B cell (primary cell): ENCODE measurements around the gene ADAP1. TPM values are rescaled to one million over a fixed set of nuclear protein-coding genes. Genes with fewer than 3 reads are reported as not detected.

ENCODE experiments used
- ATAC-seq: fragments of 200-7000 bp; cut with Tn5 transposase; one replicate; pipeline ENCODE4 v1.10.0; 2021; ENCODE audit warnings: low read depth, mild to moderate bottlenecking, moderate number of reproducible peaks, moderate library complexity
- CTCF ChIA-PET: fragments of 350-600 bp; sonication (Branson Sonifier 250); formaldehyde crosslinking; loops from one replicate; lab custom pipeline; 2021; ENCODE audit warnings: antibody characterized with exemption, inconsistent platforms; lab: Charles Lee
- POLR2A ChIA-PET: fragments of 350-600 bp; sonication (Branson Sonifier 250); formaldehyde crosslinking; loops from one replicate; lab custom pipeline; 2021; ENCODE audit warnings: antibody characterized with exemption; lab: Charles Lee
- DNase-seq: peaks from one replicate; pipeline ENCODE4 v3.0.0; 2013
- H2AFZ ChIP-seq: 2 replicates; pipeline ENCODE4 v1.6.1; 2012; ENCODE audit warnings: mild to moderate bottlenecking, low read depth, low read length; ENCODE audit not compliant: insufficient read depth, poor library complexity, severe bottlenecking
- H3K27ac ChIP-seq, 2 donors: 1 replicate in 1 of 2; 2 replicates in 1 of 2; pipeline ENCODE4 v1.5.1; 2012 to 2013; ENCODE audit warnings: low read length in 2 of 2, mild to moderate bottlenecking in 2 of 2, moderate library complexity in 1 of 2
- H3K27me3 ChIP-seq, 4 experiments: fragments of 200-600 bp in 1 of 4; sonication (generic) in 1 of 4; replicated peaks in 1 of 4; 1 replicate in 2 of 4; 2 replicates in 2 of 4; pipeline versions ENCODE4 v1.6.1 to v1.7.0; 2013 to 2016; ENCODE audit warnings: low read length in 3 of 4, mild to moderate bottlenecking in 2 of 4, mixed read lengths in 1 of 4, moderate library complexity in 1 of 4; ENCODE audit not compliant: insufficient read depth in 4 of 4, control insufficient read depth in 3 of 4; ENCODE audit errors: control extremely low read depth in 1 of 4
- H3K36me3 ChIP-seq, 2 experiments: replicated peaks in 1 of 2; 1 replicate in 1 of 2; 2 replicates in 1 of 2; pipeline versions ENCODE4 v1.6.1 to v1.7.1; 2013; ENCODE audit warnings: low read length in 1 of 2; ENCODE audit not compliant: insufficient read depth in 2 of 2, control insufficient read depth in 1 of 2; ENCODE audit errors: control extremely low read depth in 1 of 2, extremely low read depth in 1 of 2
- H3K4me1 ChIP-seq, 2 donors: fragments of 200-600 bp in 1 of 2; sonication (generic) in 1 of 2; 1 replicate in 1 of 2; 2 replicates in 1 of 2; pipeline versions ENCODE4 v1.5.1 to v1.6.1; 2013 to 2017; ENCODE audit warnings: low read length in 2 of 2; ENCODE audit not compliant: control insufficient read depth in 2 of 2, insufficient read depth in 2 of 2
- H3K4me2 ChIP-seq: replicated peaks from 2 replicates; pipeline ENCODE3; 2012; ENCODE audit warnings: mild to moderate bottlenecking, low read depth, low read length; ENCODE audit not compliant: poor library complexity, severe bottlenecking
- H3K4me3 ChIP-seq, 5 experiments: fragments of 200-600 bp in 1 of 5; sonication (generic) in 1 of 5; 1 replicate in 3 of 5; 2 replicates in 2 of 5; pipeline versions ENCODE4 v1.5.1 to v1.7.0; 2011 to 2016; ENCODE audit warnings: low read length in 4 of 5, mild to moderate bottlenecking in 4 of 5, low read depth in 2 of 5, control low read depth in 1 of 5, moderate library complexity in 1 of 5; ENCODE audit not compliant: insufficient read depth in 1 of 5; ENCODE audit errors: control extremely low read depth in 1 of 5, extremely low read depth in 1 of 5
- H3K79me2 ChIP-seq: fragments of 200-600 bp; sonication (generic); one replicate; pipeline ENCODE4 v1.6.0; 2016; ENCODE audit warnings: low read length; ENCODE audit not compliant: control insufficient read depth, insufficient read depth
- H3K9ac ChIP-seq: fragments of 200-600 bp; sonication (generic); 2 replicates; pipeline ENCODE4 v1.6.1; 2017; ENCODE audit warnings: mild to moderate bottlenecking, low read length, moderate library complexity
- H3K9me3 ChIP-seq, 3 donors: one replicate each; pipeline versions ENCODE4 v1.6.1 to v1.7.1; 2013; ENCODE audit warnings: low read length in 2 of 3; ENCODE audit not compliant: control insufficient read depth in 2 of 3, insufficient read depth in 1 of 3; ENCODE audit errors: control extremely low read depth in 1 of 3
- H4K20me1 ChIP-seq: 2 replicates; pipeline ENCODE4 v1.6.0; 2012; ENCODE audit warnings: mild to moderate bottlenecking, low read length; ENCODE audit not compliant: insufficient read depth, control insufficient read depth, poor library complexity, severe bottlenecking
- H3K27ac Mint-ChIP-seq: one replicate; pipeline ENCODE4 v1.8.0; 2021; ENCODE audit warnings: mixed read lengths
- H3K27me3 Mint-ChIP-seq: one replicate; pipeline ENCODE4 v1.8.0; 2021; ENCODE audit warnings: mixed read lengths
- H3K4me1 Mint-ChIP-seq: one replicate; pipeline ENCODE4 v1.8.0; 2021; ENCODE audit warnings: mixed read lengths
- H3K4me3 Mint-ChIP-seq: one replicate; pipeline ENCODE4 v1.8.0; 2021; ENCODE audit warnings: mixed read lengths
- H3K9me3 Mint-ChIP-seq: one replicate; pipeline ENCODE4 v1.8.0; 2022; ENCODE audit warnings: mixed read lengths; ENCODE audit not compliant: insufficient read depth
- CTCF ChIP-seq: fragments of 200-600 bp; IDR thresholded peaks from one replicate; pipeline ENCODE4 v1.8.0; 2022; ENCODE audit warnings: antibody characterized with exemption, mild to moderate bottlenecking
- EZH2 ChIP-seq: IDR thresholded peaks from 2 replicates; pipeline ENCODE4 v1.6.1; 2012; ENCODE audit warnings: borderline replicate concordance, low read depth, mild to moderate bottlenecking, moderate library complexity, low read length; ENCODE audit not compliant: insufficient read depth, poor library complexity, severe bottlenecking
- WGBS: methylation state at CpG from one replicate; pipeline ENCODE4 v1.1.5; 2013; ENCODE audit warnings: missing lambda C conversion rate; ENCODE audit not compliant: insufficient coverage; 5-methylcytosine and 5-hydroxymethylcytosine counted together
- intact Hi-C: fragments of 100-400 bp; cut with micrococcal nuclease; formaldehyde crosslinking; loops from one replicate; pipeline ENCODE4 v1.10.0; 2022
- polyA plus RNA-seq: library from polyadenylated mRNA; depleted of rRNA; stranded (reverse); fragments of >200 nt; gene quantifications from 2 replicates; pipeline ENCODE4 v1.2.3, GENCODE V29; 2012
- total RNA-seq, 2 donors: library from RNA; stranded (reverse); fragments of 120-200 nt in 1 of 2; gene quantifications; 1 replicate in 1 of 2; 2 replicates in 1 of 2; pipeline versions ENCODE4 v1.2.3 to v1.2.4, GENCODE V29; 2013 to 2022

The ADAP1 gene
- total and polyA plus RNA-seq, 2 donors (not counting 1 experiment from before 2014, with no cell fraction given): 10.8 to 12.9 TPM

- H3K36me3 ChIP-seq: peaks cover 0 to 35% of the 10 kb centered on the region in 2 experiments
- H4K20me1 ChIP-seq: peaks cover 95% of the 10 kb centered on the region
- ATAC-seq (no peak), DNase-seq (no peak)
- peaks cover 91% of the 10 kb centered on the region for H3K79me2 ChIP-seq
- Mint-ChIP-seq H3K27me3 (no peaks in the 10 kb centered on the region), H3K9me3 (no peaks in the 10 kb centered on the region), H3K4me1 (peaks cover 18% of the 10 kb centered on the region), H3K27ac (no peak overlapping the region), H3K4me3 (no peak overlapping the region)
- 94% methylated on average over 21 of the region's 25 CpGs for WGBS
- H3K27ac ChIP-seq: no peak overlapping the region
- ChIA-PET CTCF (interaction anchor here (0.9 kb wide), 1 partner anchor 22 kb away, joined by 3 read pairs; no protein-coding TSS in a partner anchor), POLR2A (interaction anchor here (0.6 kb wide), 1 partner anchor 55 kb away, joined by 5 read pairs; no protein-coding TSS in a partner anchor)
- TF ChIP-seq CTCF (no peak), EZH2 (no peak)
- no peak overlapping the region for H3K4me2 ChIP-seq
- no peak overlapping the region for H3K9ac ChIP-seq
- no peak overlapping the region for H3K4me3 ChIP-seq
- peaks cover 0 to 8% (median 0%) of the 10 kb centered on the region in 3 donors for H3K9me3 ChIP-seq
- intact Hi-C loops: no loop called here
- no peak overlapping the region for H2AFZ ChIP-seq
- no peaks in the 10 kb centered on the region for H3K27me3 ChIP-seq
- H3K4me1 ChIP-seq: no peaks in the 10 kb centered on the region
Measured at GRCh38 chr7:885261-885892, 69.1 kb downstream of the ADAP1 start.

DNA sequence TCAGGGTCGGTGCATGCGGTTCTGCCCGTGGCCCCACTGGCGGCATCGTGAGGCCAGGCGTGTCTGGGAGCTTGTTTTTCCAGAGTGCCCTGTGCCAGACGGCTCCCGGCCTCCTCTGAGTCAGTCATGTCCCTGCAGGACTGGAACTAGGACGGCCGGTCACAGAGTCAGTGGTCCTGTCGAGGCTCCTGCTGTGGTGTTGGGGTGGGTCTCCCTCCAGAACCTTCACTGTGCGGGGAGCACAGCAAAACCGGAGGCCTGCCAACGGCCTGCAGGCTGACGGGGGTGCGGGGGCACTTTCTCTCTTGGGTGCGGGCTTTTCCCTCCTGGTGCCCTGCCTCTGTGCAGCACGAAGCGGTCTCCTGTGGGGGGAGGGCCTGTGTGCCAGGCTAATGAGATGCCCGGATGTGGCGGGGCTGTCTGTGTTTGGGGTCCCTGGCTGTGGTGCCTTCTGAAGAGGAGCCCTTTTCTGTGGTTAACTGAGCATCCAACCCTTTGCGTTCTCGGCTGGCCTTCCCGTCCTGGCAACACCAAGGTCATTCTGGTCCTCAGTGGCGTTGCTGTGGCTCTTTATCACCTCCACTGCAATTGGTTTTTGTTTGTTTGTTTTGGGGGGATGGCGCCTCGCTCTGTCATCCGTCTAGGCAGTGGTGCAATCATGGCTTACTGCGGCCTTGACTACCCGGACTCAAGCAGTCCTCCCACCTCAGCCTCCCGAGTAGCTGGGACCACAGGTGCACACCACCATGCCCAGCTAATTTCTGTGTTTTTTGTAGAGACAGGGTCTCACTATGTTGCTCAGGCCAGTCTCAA is 70.1 kb downstream of the ADAP1 start:
- Histone ChIP-seq H3K9me3 (peaks cover 0 to 8% (median 0%) of the 10 kb centered on the region in 3 donors), H3K9ac (no peak overlapping the region), H4K20me1 (peaks cover 98% of the 10 kb centered on the region), H3K27me3 (no peaks in the 10 kb centered on the region), H3K4me3 (no peak overlapping the region), H3K4me1 (no peaks in the 10 kb centered on the region), H3K27ac (no peak overlapping the region), H3K4me2 (no peak overlapping the region), H3K36me3 (peaks cover under 1 to 35% of the 10 kb centered on the region in 2 experiments), H2AFZ (no peak overlapping the region), H3K79me2 (peaks cover 99% of the 10 kb centered on the region)
- Mint-ChIP-seq H3K27ac (no peak overlapping the region), H3K4me3 (no peak overlapping the region), H3K9me3 (no peaks in the 10 kb centered on the region), H3K4me1 (peaks cover 23% of the 10 kb centered on the region), H3K27me3 (no peaks in the 10 kb centered on the region)
- ATAC-seq: no peak
- no peak for TF ChIP-seq CTCF
- no peak for TF ChIP-seq EZH2
- intact Hi-C loops: no loop called here
- ChIA-PET POLR2A (no interaction called here), CTCF (no interaction called here)
- DNase-seq: no peak
- 95% methylated on average over 24 of the region's 31 CpGs for WGBS
